DND-41 (cell line): ENCODE data around the gene MAN2A2.

Source experiments
- ATAC-seq: fragments of 200-7000 bp; cut with Tn5 transposase; 3 replicates; pipeline ENCODE4 v1.9.1; 2021; ENCODE audit warnings: low read depth; ENCODE audit not compliant: insufficient read depth
- DNase-seq: peaks from one replicate; pipeline ENCODE4 v3.0.0-alpha.2; 2020
- H2AFZ ChIP-seq: 2 replicates; pipeline ENCODE4 v1.6.0; 2012; ENCODE audit warnings: low read depth, low read length
- H3K27ac ChIP-seq: 2 replicates; pipeline ENCODE4 v1.5.1; 2012; ENCODE audit warnings: low read length, inconsistent platforms
- H3K27me3 ChIP-seq: fragments of 200-600 bp; sonication (generic); 2 replicates; pipeline ENCODE4 v1.6.0; 2012; ENCODE audit warnings: low read length, mild to moderate bottlenecking, inconsistent platforms; ENCODE audit not compliant: insufficient read depth, poor library complexity
- H3K36me3 ChIP-seq: 2 replicates; pipeline ENCODE4 v1.5.1; 2012; ENCODE audit warnings: low read length, inconsistent platforms; ENCODE audit not compliant: insufficient read depth
- H3K4me1 ChIP-seq: 2 replicates; pipeline ENCODE4 v1.5.1; 2012; ENCODE audit warnings: mild to moderate bottlenecking, low read length; ENCODE audit not compliant: insufficient read depth
- H3K4me2 ChIP-seq: 2 replicates; pipeline ENCODE4 v1.6.0; 2012; ENCODE audit warnings: mild to moderate bottlenecking, moderate library complexity, low read length, inconsistent platforms; ENCODE audit not compliant: insufficient read depth
- H3K4me3 ChIP-seq, 2 experiments: fragments of 200-600 bp in 1 of 2; shearing (Covaris generic) in 1 of 2; 2 replicates each; pipeline ENCODE4 v1.5.1; 2012 to 2016; ENCODE audit warnings: inconsistent platforms in 2 of 2, low read length in 2 of 2, mild to moderate bottlenecking in 2 of 2, low read depth in 1 of 2, moderate library complexity in 1 of 2
- H3K79me2 ChIP-seq: 2 replicates; pipeline ENCODE4 v1.6.0; 2012; ENCODE audit warnings: low read length, inconsistent platforms; ENCODE audit not compliant: insufficient read depth
- H3K9ac ChIP-seq: 2 replicates; pipeline ENCODE4 v1.6.0; 2012; ENCODE audit warnings: low read depth, mild to moderate bottlenecking, inconsistent platforms, low read length, moderate library complexity
- H3K9me3 ChIP-seq: 2 replicates; pipeline ENCODE4 v1.5.1; 2012; ENCODE audit warnings: low read length, moderate library complexity, mild to moderate bottlenecking, inconsistent platforms; ENCODE audit not compliant: insufficient read depth, severe bottlenecking
- H4K20me1 ChIP-seq: 2 replicates; pipeline ENCODE4 v1.6.0; 2012; ENCODE audit warnings: low read length; ENCODE audit not compliant: insufficient read depth
- CTCF ChIP-seq: IDR thresholded peaks from 2 replicates; pipeline ENCODE4 v1.5.1; 2012; ENCODE audit warnings: borderline replicate concordance, low read length, moderate library complexity, mild to moderate bottlenecking; ENCODE audit not compliant: poor library complexity, severe bottlenecking; ENCODE audit errors: extremely low read depth
- EZH2 ChIP-seq: IDR thresholded peaks from 3 replicates; pipeline ENCODE4 v1.6.1; 2012; ENCODE audit warnings: borderline replicate concordance, low read depth, mild to moderate bottlenecking, moderate library complexity, low read length, inconsistent platforms; ENCODE audit not compliant: severe bottlenecking

The MAN2A2 gene

GRCh38 chr15:90939756-90940155, 36.7 kb downstream of the MAN2A2 start:
- peaks cover 18% of the 10 kb centered on the region for H3K4me1 ChIP-seq
- H3K9me3 ChIP-seq: no peaks in the 10 kb centered on the region
- no peaks in the 10 kb centered on the region for H3K27me3 ChIP-seq
- H3K4me3 ChIP-seq: no peak overlapping the region
- no peak overlapping the region for H2AFZ ChIP-seq
- peaks cover 17% of the 10 kb centered on the region for H3K79me2 ChIP-seq
- H3K27ac ChIP-seq: no peak overlapping the region
- H4K20me1 ChIP-seq: no peaks in the 10 kb centered on the region
- no peak for DNase-seq
- ATAC-seq: no peak
- TF ChIP-seq CTCF: no peak
- TF ChIP-seq EZH2: no peak
- H3K4me2 ChIP-seq: no peak overlapping the region
- H3K36me3 ChIP-seq: peaks cover 67% of the 10 kb centered on the region
- no peak overlapping the region for H3K9ac ChIP-seq

GRCh38 chr15:90941038-90941437, 37.9 kb downstream of the MAN2A2 start:
- ATAC-seq: no peak
- no peak overlapping the region for H3K4me3 ChIP-seq
- H3K27me3 ChIP-seq: no peaks in the 10 kb centered on the region
- H2AFZ ChIP-seq: no peak overlapping the region
- TF ChIP-seq EZH2: no peak
- TF ChIP-seq CTCF: no peak
- no peaks in the 10 kb centered on the region for H4K20me1 ChIP-seq
- no peak overlapping the region for H3K27ac ChIP-seq
- H3K36me3 ChIP-seq: peaks cover 73% of the 10 kb centered on the region
- H3K79me2 ChIP-seq: peaks cover 8% of the 10 kb centered on the region
- H3K4me2 ChIP-seq: no peak overlapping the region
- no peaks in the 10 kb centered on the region for H3K9me3 ChIP-seq
- no peak overlapping the region for H3K9ac ChIP-seq
- H3K4me1 ChIP-seq: peaks cover 11% of the 10 kb centered on the region
- no peak for DNase-seq

- H3K9ac ChIP-seq: no peak overlapping the region
- no peak overlapping the region for H3K4me2 ChIP-seq
- peaks cover 76% of the 10 kb centered on the region for H3K36me3 ChIP-seq
- no peak overlapping the region for H3K4me3 ChIP-seq
- H4K20me1 ChIP-seq: no peaks in the 10 kb centered on the region
- no peak overlapping the region for H3K27ac ChIP-seq
- H3K4me1 ChIP-seq: no peaks in the 10 kb centered on the region
- no peaks in the 10 kb centered on the region for H3K27me3 ChIP-seq
- ATAC-seq (no peak), DNase-seq (no peak)
- TF ChIP-seq EZH2: no peak
- no peak for TF ChIP-seq CTCF
- H2AFZ ChIP-seq: no peak overlapping the region
- no peaks in the 10 kb centered on the region for H3K9me3 ChIP-seq
- H3K79me2 ChIP-seq: no peaks in the 10 kb centered on the region
Measured at GRCh38 chr15:90942354-90943120, 39.4 kb downstream of the MAN2A2 start.
